ENCODE data around the gene ABHD14A. TPM values are rescaled to one million over a fixed set of nuclear protein-coding genes. Genes with fewer than 3 reads are reported as not detected.
A peak's percentile ranks its signal among the peaks of the same experiment; 100 is the strongest.

Gene ABHD14A
- total and polyA plus RNA-seq, 8 donors: 5.9 to 36.3 (median 9.7) TPM

DNA sequence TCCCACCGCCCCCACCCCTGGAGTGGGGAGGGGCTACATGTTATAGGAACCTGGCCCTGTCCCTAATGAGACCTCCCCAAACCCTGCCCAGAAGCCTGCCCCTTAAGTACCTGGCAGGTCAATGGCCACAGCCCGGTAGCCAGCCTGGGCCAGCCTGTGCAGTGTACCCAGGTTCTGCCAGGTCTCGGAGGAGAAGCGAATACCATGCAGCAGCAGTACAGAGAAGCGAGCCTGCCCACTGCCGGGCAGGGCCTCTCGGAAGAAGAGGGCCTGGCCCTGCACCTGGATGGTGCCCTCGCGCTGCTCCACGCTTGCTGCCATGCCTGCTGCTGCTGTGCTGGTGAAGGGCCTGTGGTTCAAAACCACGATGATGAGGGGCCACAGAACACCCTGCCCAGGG lies 3.5 kb upstream of the ABHD14A start:
- H3K36me3 ChIP-seq: no peaks in the 10 kb centered on the region
- no peak overlapping the region for H3K4me3 ChIP-seq
- FAIRE-seq (no peak), DNase-seq (peak in 2 of 6 donors; percentile 29 to 78), ATAC-seq (no peak)
- no peaks in the 10 kb centered on the region for H3K9me3 ChIP-seq
- H3K4me1 ChIP-seq: peaks cover 15 to 32% (median 23%) of the 10 kb centered on the region in 3 donors
- intact Hi-C loops (cut with DNase I): no loop called here
- peak overlapping the region in 2 of 4 donors; percentile 23 to 54 for H3K27ac ChIP-seq
- TF ChIP-seq CTCF (IDR thresholded peaks at IDR 0.05): no peak
- H3K27me3 ChIP-seq: no peaks in the 10 kb centered on the region
- 84 to 89% methylated on average over 11 of the region's 11 CpGs for WGBS, 2 donors

GRCh38 chr3:51974277-51974962 lies 444 bp upstream of the ABHD14A start:
- WGBS, 2 donors: 8 to 13% methylated on average over 30 of the region's 30 CpGs
- intact Hi-C loops (cut with DNase I): no loop called here
- TF ChIP-seq CTCF (IDR thresholded peaks at IDR 0.05): no peak
- no peaks in the 10 kb centered on the region for H3K9me3 ChIP-seq
- H3K4me1 ChIP-seq: peaks cover 11 to 28% (median 23%) of the 10 kb centered on the region in 3 donors
- FAIRE-seq: no peak
- ATAC-seq: peak; percentile 34 to 38 (median 37)
- H3K27me3 ChIP-seq: no peaks in the 10 kb centered on the region
- peak in 5 of 6 donors; percentile 63 to 86 (median 66) for DNase-seq
- no peaks in the 10 kb centered on the region for H3K36me3 ChIP-seq
- H3K27ac ChIP-seq: peak overlapping the region; percentile 73 to 94 (median 86)
- peak overlapping the region; percentile 36 to 77 (median 61) for H3K4me3 ChIP-seq

GRCh38 chr3:51975852-51976549 lies 1.1 kb downstream of the ABHD14A start:
- DNase-seq (peak; percentile 63 to 88 (median 76)), FAIRE-seq (no peak), ATAC-seq (peak in 2 of 4 donors; percentile 8 to 18)
- 35 to 37% methylated on average over 46 of the region's 46 CpGs for WGBS, 2 donors
- H3K27ac ChIP-seq: peak overlapping the region in 3 of 4 donors; percentile 42 to 94 (median 73)
- peak overlapping the region in 2 of 4 donors; percentile 59 to 77 for H3K4me3 ChIP-seq
- H3K4me1 ChIP-seq: peaks cover 11 to 18% (median 13%) of the 10 kb centered on the region in 3 donors
- TF ChIP-seq CTCF (IDR thresholded peaks at IDR 0.05): no peak
- intact Hi-C loops (cut with DNase I): no loop called here
- H3K27me3 ChIP-seq: no peaks in the 10 kb centered on the region
- no peaks in the 10 kb centered on the region for H3K9me3 ChIP-seq
- no peaks in the 10 kb centered on the region for H3K36me3 ChIP-seq

DNA sequence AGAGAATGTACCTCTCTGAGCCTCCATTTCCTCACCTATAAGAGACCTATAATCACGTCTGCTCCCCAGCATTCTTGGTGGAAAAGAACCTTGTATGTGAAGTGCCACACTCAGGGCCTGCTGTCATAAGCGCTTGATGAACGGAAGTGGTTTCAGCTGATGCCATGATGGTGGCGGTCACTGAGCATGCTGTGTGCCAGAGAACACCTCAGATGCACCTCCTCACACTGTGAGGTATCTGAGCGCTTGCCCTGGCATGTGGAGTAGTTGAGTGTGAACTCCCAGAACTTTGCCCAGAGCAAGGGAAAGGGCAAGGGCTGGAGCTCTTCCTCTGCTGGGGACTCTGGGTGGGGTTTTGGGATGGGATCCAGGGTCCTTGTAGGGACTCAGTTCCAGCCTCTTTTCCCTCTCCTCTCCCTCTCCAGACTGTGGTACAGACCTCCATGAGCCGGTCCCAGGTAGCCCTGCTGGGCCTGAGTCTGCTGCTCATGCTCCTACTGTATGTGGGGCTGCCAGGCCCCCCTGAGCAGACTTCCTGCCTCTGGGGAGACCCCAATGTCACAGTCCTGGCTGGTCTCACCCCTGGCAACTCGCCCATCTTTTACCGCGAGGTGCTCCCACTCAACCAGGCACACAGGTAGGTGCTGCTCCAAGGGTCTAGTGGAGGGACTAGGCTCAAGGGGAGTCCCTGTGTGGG lies 2.7 kb downstream of the ABHD14A start:
- no peak overlapping the region for H3K4me3 ChIP-seq
- no peaks in the 10 kb centered on the region for H3K9me3 ChIP-seq
- peaks cover 14 to 23% (median 16%) of the 10 kb centered on the region in 3 donors for H3K4me1 ChIP-seq
- 79 to 83% methylated on average over 8 to 9 of the region's 9 CpGs for WGBS, 2 donors
- no peaks in the 10 kb centered on the region for H3K36me3 ChIP-seq
- peak in 1 of 6 donors; percentile 72 for DNase-seq
- intact Hi-C loops (cut with DNase I): no loop called here
- FAIRE-seq: no peak
- ATAC-seq: no peak
- TF ChIP-seq CTCF (IDR thresholded peaks at IDR 0.05): no peak
- no peaks in the 10 kb centered on the region for H3K27me3 ChIP-seq
- H3K27ac ChIP-seq: no peak overlapping the region

Measured in pancreas (tissue), 10 donors.